NCI-H2081 (cell line): ENCODE measurements around the gene POLR2H.

ENCODE experiments used
- DNase-seq, 2 experiments: peaks; one replicate each; lab custom pipeline; 2025; lab: John Stamatoyannopoulos, UW

POLR2H gene

DNA sequence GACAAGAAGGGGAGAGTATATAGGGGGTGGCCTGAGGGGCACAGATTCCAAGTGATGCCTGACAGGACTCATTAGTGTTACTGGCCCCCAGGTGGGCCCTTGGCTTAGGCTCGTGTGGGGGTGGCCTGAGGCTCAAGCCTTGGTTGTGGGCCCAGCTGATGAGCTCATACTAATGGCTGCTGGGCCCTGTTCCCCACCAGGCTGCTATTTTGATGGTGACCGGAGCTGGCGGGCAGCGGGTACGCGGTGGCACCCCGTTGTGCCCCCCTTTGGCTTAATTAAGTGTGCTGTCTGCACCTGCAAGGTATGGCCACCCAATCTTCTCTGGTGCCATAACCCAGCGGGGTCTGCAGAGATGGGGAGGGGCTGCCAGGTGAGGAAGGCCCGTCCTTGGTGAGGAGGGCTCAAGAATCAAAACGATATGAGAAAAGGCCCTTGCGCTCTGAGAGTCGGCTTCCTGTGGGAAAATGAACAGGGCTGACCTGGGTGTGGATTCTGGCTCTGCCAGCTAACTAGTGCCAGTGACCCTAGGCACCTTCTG is 25.7 kb downstream of the POLR2H start:
- no peak for DNase-seq

DNA sequence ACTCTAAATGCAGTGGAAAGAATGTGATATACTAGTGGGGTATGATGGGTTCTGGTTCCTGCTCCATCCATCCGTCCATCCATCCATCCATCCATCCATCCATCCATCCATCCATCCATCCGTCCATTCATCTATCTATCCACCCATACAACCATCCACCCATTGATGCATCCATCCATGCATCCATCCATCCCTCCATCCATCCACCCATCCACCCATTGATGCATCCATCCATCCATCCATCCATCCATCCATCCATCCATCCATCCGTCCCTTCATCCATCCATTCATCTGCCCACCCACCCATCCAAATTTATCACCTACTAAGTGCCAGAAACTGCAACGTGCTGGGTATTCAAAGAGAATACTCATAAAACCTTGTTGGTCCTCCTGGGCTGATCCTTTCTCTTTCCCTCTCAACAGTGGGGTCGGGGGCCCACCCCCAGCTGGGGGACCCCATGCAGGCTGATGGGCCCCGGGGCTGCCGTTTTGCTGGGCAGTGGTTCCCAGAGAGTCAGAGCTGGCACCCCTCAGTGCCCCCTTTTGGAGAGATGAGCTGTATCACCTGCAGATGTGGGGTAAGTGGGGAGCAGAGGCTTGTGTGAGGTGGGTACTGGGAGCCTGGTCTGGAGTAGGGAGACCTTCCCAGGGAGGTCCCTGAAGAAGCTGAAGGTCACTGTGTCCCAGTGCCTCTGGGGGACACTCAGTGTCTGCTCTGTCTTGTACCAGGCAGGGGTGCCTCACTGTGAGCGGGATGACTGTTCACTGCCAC is 26.8 kb downstream of the POLR2H start:
- no peak for DNase-seq

DNA sequence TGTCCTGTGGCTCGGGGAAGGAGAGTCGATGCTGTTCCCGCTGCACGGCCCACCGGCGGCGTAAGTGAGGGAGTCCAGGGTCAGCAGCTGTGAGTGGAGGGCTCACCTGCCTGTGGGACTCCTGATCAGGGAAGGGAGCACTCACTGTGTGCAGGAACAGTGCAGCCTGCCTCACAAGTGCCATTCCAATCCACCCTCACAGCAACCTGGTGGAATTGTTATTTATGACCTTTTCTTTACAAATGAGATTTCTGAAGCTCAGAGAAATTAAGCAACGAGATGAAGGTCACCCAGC is 27.4 kb downstream of the POLR2H start:
- no peak for DNase-seq

DNA sequence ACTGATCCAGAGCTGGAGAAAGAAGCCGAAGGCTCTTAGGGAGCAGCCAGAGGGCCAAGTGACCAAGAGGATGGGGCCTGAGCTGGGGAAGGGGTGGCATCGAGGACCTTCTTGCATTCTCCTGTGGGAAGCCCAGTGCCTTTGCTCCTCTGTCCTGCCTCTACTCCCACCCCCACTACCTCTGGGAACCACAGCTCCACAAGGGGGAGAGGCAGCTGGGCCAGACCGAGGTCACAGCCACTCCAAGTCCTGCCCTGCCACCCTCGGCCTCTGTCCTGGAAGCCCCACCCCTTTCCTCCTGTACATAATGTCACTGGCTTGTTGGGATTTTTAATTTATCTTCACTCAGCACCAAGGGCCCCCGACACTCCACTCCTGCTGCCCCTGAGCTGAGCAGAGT is 27.9 kb downstream of the POLR2H start:
- DNase-seq = no peak

DNA sequence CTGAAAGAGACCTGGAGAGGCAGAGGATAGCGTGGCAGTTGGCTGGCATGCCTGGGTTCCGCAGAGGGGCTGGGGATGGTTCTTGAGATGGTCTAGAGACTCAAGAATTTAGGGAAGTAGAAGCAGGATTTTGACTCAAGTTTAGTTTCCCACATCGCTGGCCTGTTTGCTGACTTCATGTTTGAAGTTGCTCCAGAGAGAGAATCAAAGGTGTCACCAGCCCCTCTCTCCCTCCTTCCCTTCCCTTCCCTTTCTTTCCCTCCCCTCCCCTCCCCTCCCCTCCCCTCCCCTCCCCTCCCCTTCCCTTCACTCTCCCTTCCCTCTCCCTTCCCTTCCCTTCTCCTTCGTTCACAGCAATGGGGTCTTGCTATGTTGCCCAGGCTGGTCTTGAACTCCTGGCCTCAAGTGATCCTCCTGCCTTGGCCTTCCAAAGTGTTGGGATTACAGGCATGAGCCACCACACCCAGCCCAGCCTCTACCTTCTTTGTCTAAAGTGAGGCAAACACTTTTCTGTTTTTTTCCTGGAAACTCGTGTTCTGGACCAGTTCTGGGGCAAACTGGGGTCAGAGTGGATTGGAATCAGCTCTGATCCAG is 28.5 kb downstream of the POLR2H start:
- DNase-seq = no peak

DNA sequence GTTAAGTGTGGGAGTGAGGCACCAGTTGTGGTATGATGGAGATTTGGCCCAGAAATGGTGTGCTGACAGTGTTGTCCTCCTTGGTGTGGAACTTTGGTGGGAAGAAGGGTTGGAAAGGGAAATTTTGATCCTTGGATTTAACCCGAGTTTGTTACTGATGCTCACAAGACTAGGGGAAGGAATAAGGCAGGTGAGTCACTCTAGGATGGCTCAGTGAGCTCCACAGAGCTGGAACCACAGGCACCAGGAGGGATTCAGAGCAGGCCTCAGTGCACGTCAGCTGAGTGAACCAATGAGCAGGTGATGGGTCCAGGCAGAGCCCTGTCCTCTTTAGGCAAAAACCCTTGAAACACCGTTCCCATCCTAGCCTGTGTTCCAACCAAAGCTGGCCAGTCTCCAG is 29.8 kb downstream of the POLR2H start:
- no peak for DNase-seq

DNA sequence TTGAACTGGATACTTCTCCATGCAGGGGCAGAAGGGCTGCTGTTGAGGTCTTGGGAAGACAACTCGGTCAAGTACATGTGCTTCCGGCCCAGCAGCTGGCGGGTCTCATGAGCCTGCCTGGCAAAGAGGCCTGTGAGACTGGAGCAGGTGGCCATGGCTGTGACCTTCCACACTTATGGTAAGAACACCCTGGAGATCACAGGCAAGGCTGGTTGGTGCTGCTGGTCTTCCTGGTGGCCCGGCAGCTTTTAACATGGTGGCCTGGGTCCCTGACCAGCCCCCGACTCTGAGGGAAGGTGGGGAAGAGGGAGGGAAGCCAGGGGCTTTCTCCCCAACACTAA is 33.8 kb downstream of the POLR2H start:
- DNase-seq = no peak

DNA sequence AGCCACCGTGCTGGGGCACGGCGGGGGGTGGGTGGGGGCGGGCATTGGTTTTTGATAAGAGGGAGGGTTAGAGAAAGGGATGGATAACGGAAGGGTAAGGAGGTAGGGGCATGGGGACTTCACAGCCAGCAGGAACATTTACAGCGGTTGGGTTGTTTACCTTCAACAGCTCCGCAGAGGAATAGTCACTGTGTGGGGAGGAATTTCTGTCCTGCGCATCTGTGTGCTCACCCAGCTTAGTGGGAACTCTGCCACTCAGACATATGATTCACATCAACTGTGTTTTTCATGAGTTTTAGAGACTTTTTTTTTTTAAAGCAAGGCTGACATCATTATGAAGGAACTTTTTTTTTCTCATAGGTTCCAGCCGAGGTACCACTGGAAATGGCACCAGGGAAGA is 37.9 kb downstream of the POLR2H start:
- DNase-seq = no peak

DNA sequence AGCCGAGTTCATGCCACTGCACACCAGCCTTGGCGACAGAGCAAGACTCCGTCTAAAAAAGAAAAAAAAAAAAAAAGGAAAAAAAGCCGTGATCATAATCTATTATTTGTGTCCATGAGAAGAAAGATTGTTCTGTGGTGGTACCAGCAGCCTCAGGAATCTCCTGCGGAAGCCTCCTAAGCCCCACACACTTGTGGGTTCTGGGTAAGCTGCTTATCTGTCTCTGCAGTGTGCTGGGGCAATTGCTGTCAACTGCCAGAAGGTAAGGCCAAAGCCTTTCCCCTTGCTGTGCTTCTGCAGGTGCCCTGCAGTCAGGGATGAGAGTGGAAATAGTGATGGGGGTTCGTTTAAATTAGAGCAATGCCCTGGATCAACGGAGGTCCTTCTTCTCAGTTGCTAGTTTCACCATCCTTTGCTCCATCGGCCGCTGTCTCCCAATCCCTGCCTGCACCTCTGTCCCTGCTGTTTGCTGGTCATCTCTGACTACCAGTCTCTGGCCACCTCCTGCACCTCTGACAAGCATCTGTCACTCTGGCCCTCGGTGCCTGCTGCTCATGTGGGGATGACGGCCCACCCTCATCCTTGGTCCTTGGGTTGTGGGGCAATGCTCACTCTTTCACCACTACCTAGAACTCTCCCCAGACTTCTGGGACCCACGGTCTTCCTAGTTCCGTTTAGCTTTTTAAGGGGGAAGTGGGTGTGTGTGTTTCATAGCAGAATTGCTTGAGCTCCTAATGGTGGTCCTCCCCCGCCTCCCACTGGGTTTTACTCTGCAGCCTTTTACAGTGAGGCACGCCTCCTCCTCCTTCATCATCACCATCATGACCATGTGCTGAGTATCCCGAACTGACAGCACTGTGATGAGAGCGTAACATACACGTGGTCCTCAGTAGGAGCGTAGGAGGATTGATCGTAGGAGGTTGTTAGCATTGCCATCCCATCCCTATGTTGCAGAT is 43.8 kb downstream of the POLR2H start:
- DNase-seq = no peak

DNA sequence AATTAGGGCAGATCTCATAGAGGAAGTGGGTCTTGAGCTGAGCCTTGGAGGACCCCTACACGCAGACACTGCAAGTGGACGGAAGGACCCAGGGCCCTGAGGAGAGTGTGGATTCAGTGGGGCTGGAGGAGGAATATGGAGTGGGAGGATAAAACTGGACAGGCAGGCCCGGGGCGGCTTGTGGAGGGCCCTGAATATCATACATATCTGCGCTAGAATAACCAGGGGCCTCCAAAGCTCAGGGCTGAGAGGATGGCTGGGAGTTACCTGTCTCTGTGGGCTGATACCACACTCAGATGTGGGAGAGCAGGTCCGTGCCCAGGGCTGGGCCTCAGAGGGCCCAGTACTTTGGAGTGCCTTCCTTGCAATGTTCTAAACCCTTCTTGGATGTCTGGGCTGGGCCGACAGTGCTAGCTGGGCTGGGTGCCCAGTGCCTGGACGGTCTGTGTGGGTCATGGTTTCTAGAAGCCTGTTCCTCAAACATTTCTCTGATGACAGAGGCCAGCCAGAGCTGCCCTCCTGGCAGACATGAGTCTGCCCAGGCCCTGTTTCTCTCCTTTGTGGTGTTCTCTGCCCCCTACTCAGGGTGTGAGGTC is 47.9 kb downstream of the POLR2H start:
- no peak for DNase-seq

DNA sequence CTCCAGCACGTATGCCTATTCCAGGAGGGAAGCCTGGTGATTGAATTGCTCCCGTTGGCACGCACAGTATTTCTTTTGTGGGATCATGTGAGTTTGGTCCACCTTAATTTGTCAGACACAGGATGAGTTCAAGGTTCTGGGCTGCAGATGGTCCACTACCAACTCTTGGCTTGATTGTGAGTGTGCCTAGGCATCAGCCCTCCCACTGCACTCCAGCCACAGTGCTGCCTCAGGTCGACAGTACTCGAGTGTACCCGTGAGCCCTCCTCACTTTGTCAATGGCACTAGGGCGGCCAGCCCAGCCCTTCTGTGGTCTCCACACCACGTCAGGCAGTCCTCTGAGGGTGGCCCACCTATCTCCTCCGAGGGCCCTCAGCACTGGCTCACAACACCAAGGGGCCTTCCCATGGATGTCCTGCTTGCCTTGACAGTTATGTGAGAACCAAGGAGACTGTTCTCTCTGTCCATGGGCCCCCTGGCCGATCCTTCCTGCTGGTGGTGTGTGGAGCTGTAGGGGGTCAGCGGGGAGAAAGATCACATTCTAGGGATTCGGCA is 48.5 kb downstream of the POLR2H start:
- no peak for DNase-seq

DNA sequence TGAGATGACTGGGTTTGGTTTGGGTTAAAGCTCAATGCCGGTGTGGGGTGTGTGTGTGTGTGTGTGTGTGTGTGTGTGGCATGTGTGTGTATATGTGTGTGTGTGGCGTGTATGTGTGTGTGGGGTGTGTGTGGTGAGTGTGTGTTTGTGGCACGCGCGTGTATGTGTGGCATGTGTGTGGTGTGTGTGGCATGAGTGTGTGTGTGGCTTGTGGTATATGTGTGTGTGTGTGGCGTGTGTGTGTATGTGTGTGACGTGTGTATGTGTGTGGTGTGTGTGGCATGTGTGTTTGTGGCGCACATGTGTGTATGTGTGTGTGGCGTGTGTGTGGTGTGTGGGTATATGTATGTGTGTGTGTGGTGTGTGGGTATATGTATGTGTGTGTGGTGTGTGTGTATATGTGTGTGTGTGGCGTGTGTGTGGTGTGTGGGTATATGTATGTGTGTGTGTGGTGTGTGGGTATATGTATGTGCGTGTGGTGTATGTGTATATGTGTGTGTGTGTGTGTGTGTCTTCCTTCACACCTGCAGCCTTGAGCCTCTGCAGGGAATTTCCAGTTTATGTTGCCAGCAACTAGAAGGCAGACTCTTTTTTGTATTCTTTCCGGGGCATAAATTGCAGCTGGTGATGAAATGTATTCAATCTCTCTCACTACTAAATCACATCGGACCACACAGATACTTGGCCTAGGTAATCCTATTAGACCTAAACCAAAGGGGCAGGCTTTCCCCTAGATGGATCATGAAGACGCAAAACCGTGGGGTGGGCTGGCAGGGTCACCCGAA is 53.1 kb downstream of the POLR2H start:
- no peak for DNase-seq

DNA sequence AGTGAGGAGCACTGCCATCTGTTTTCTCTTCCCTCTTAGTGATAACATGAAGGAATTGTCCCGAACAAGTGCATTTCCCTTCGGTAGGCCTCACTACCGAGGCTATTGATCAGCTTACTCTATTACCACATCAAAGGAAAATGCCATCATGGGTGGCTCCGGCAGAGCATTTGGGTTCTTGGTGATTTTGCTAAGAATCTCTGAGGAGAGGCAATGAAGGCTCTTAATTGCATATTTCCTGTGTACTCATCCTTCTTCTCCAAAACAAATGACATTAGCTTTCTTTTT is 53.6 kb downstream of the POLR2H start:
- no peak for DNase-seq

DNA sequence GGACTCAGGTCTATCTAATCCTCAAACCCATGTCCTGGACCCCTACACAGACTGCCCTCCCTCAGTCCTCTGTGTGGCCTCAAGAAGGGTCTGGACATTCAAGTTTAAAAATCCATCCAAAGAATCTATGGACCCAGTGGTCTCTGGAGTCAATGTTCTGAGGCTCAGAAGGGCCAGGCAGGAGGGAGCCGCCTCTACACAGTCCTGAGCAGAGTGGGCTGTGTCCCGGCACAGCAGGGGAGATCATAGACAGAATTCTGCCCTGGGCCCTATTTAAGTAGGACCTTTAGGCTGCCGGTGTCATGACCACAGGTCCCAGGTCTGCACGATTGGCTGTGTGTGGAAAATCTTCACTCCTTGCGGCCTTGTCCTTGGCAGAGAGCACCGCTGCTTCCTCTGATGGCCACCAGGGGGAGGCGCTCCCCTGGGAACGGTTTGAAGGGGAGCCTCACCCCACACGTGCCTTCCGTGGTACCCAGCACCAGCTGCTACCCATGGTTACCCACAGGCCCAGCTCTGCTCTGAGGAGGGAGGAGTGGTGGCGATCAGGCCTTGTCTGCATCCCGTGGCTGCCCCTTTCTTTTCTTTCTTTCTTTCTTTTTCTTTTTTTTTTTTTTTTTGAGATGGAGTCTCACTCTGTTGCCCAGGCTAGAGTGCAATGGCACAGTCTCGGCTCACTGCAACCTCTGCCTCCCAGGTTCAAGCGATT is 56.3 kb downstream of the POLR2H start:
- DNase-seq = peak; percentile 24 to 48
